ENCODE data around the gene ALKBH3.

GRCh38 chr11:43866969-43867368, 13.7 kb upstream of the ALKBH3 start:
- TF ChIP-seq CTCF (IDR thresholded peaks at IDR 0.05), result no peak
- no peak for TF ChIP-seq ZFX (IDR thresholded peaks at IDR 0.05; ENCODE audit: borderline replicate concordance)

All from 22Rv1 (cell line).